ENCODE measurements around the gene MRPL52. TPM values are rescaled to one million over a fixed set of nuclear protein-coding genes. Genes with fewer than 3 reads are reported as not detected.
A peak's percentile ranks its signal among the peaks of the same experiment; 100 is the strongest.

MRPL52 gene
- total RNA-seq, 1 experiment from 2014 or later = 134 TPM

DNA sequence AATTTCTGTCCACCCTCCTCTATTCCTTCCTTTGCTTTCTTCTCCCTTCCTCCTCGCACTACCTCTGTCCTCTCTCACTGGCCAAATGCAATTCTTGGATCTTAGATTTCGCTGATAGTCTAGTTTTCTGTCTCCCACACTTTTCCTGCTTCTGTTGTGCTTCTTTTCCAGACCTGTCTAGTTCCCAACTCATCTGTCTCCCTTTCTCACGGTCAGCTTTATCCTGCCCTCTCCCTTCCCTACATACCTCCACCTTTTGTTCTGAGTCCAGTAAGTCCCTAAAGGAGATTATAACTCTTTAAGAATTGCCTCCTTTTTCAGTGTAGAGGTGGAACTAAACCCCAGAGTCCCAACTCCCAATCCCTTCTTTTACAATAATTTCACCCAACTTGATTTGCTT is 5.8 kb downstream of the MRPL52 start (continued):
- TF ChIP-seq, protein P1, sequence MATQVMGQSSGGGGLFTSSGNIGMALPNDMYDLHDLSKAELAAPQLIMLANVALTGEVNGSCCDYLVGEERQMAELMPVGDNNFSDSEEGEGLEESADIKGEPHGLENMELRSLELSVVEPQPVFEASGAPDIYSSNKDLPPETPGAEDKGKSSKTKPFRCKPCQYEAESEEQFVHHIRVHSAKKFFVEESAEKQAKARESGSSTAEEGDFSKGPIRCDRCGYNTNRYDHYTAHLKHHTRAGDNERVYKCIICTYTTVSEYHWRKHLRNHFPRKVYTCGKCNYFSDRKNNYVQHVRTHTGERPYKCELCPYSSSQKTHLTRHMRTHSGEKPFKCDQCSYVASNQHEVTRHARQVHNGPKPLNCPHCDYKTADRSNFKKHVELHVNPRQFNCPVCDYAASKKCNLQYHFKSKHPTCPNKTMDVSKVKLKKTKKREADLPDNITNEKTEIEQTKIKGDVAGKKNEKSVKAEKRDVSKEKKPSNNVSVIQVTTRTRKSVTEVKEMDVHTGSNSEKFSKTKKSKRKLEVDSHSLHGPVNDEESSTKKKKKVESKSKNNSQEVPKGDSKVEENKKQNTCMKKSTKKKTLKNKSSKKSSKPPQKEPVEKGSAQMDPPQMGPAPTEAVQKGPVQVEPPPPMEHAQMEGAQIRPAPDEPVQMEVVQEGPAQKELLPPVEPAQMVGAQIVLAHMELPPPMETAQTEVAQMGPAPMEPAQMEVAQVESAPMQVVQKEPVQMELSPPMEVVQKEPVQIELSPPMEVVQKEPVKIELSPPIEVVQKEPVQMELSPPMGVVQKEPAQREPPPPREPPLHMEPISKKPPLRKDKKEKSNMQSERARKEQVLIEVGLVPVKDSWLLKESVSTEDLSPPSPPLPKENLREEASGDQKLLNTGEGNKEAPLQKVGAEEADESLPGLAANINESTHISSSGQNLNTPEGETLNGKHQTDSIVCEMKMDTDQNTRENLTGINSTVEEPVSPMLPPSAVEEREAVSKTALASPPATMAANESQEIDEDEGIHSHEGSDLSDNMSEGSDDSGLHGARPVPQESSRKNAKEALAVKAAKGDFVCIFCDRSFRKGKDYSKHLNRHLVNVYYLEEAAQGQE (IDR thresholded peaks at IDR 0.05; ENCODE audit: low read depth) = no peak

DNA sequence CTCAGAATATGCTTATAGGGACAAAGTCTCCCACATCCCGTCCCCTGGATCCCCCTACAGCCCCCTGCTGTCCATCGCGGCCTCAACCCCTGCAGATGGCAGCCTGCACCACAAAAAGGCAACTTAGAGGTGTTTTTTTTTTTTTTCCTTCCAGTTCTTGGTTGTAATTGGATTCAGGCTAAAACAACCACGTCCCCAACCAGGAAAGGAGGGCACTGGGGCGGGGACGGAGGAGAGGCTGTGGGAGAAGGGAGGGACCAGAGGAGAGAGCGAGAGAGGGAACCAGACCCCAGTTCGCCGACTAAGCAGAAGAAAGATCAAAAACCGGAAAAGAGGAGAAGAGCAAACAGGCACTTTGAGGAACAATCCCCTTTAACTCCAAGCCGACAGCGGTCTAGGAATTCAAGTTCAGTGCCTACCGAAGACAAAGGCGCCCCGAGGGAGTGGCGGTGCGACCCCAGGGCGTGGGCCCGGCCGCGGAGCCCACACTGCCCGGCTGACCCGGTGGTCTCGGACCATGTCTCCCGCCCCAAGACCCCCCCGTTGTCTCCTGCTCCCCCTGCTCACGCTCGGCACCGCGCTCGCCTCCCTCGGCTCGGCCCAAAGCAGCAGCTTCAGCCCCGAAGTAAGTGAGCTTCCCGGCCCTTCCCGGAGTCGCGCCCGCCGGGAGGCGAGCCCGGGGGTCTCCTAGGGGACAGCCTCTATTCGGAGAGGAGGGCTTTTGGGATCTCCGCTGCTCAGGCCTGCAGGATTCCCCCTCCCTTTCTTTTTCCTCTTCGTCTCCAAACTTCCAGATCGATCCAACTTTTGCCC is 6.8 kb downstream of the MRPL52 start, which contains the start of gene MMP14:
MMP14 (plus strand) TSS at position 285 of the 813 bp plus-strand sequence; CDS start at position 518, 233 bp downstream.
- H3K9me2 ChIP-seq (ENCODE audit: insufficient read depth) = no peaks in the 10 kb centered on the region
- H3K27me3 ChIP-seq (ENCODE audit: insufficient read depth, low read length) = no peaks in the 10 kb centered on the region
- ChIA-PET CTCF (interaction anchor here (1.0 to 1.3 kb wide), 2 partner anchors 16 to 18 kb away, joined by 3 to 4 read pairs; no protein-coding TSS in a partner anchor), RAD21 (ENCODE audit: low non-redundant PET in 1 of 2, low total read pairs in 2 of 2, uncharacterized antibody in 2 of 2, unreplicated experiment in 2 of 2) (no interaction called here), POLR2A (no interaction called here)
- H3K9me3 ChIP-seq (ENCODE audit: control insufficient read depth in 1 of 2, insufficient read depth in 1 of 2, low read depth in 1 of 2, low read length in 2 of 2) = no peaks in the 10 kb centered on the region
- H3K4me3 ChIP-seq (replicated peaks in 1 of 2; ENCODE audit: low read depth in 1 of 2, low read length in 2 of 2) = peak within 1 kb of the TSS; percentile 56 to 62
- peaks cover 14 to 15% of the 10 kb centered on the region in 2 experiments for H3K36me3 ChIP-seq (ENCODE audit: control insufficient read depth in 1 of 2, insufficient read depth in 2 of 2, low read length in 2 of 2)
- ATAC-seq = peak; percentile 64
- peak within 1 kb of the TSS; percentile 70 for H3K9ac ChIP-seq (ENCODE audit: low read length)
- intact Hi-C loops (cut with micrococcal nuclease) = no loop called here
- peak within 1 kb of the TSS; percentile 61 for H2AFZ ChIP-seq (ENCODE audit: low read depth, low read length, poor library complexity, severe bottlenecking)
- BruUV-seq (replicated peaks) = no TSS peak
- peak within 1 kb of the TSS; percentile 80 for H3K4me2 ChIP-seq (ENCODE audit: low read length)
- TF ChIP-seq EZH2phosphoT487 (IDR thresholded peaks at IDR 0.05; ENCODE audit: borderline replicate concordance) = no peak
- TF ChIP-seq EGR1 (IDR thresholded peaks at IDR 0.05; ENCODE audit: low read depth) = no peak
- TF ChIP-seq, protein P2, sequence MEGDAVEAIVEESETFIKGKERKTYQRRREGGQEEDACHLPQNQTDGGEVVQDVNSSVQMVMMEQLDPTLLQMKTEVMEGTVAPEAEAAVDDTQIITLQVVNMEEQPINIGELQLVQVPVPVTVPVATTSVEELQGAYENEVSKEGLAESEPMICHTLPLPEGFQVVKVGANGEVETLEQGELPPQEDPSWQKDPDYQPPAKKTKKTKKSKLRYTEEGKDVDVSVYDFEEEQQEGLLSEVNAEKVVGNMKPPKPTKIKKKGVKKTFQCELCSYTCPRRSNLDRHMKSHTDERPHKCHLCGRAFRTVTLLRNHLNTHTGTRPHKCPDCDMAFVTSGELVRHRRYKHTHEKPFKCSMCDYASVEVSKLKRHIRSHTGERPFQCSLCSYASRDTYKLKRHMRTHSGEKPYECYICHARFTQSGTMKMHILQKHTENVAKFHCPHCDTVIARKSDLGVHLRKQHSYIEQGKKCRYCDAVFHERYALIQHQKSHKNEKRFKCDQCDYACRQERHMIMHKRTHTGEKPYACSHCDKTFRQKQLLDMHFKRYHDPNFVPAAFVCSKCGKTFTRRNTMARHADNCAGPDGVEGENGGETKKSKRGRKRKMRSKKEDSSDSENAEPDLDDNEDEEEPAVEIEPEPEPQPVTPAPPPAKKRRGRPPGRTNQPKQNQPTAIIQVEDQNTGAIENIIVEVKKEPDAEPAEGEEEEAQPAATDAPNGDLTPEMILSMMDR (IDR thresholded peaks at IDR 0.05 in 2 of 3, conservative IDR thresholded peaks at IDR 0.05 in 1 of 3; ENCODE audit: borderline replicate concordance in 1 of 3, insufficient read depth in 1 of 3, low read depth in 2 of 3, low read length in 2 of 3) = 0 out of 6 replicates have a peak, but pooled peaks of 2 of the 3 experiments have one; percentile 3 to 12
- TF ChIP-seq POLR2AphosphoS5 (IDR thresholded peaks at IDR 0.05; ENCODE audit: low read depth, low read length) = peak; percentile 41; the same call in 1 of the 2 replicates
- TF ChIP-seq, protein P3, sequence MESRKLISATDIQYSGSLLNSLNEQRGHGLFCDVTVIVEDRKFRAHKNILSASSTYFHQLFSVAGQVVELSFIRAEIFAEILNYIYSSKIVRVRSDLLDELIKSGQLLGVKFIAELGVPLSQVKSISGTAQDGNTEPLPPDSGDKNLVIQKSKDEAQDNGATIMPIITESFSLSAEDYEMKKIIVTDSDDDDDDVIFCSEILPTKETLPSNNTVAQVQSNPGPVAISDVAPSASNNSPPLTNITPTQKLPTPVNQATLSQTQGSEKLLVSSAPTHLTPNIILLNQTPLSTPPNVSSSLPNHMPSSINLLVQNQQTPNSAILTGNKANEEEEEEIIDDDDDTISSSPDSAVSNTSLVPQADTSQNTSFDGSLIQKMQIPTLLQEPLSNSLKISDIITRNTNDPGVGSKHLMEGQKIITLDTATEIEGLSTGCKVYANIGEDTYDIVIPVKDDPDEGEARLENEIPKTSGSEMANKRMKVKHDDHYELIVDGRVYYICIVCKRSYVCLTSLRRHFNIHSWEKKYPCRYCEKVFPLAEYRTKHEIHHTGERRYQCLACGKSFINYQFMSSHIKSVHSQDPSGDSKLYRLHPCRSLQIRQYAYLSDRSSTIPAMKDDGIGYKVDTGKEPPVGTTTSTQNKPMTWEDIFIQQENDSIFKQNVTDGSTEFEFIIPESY (IDR thresholded peaks at IDR 0.05; ENCODE audit: extremely low read depth, insufficient replicate concordance, low read length) = no peak
- TF ChIP-seq YY1 (IDR thresholded peaks at IDR 0.05; ENCODE audit: extremely low read depth, insufficient replicate concordance, low read depth, low read length) = no peak
- no peak for TF ChIP-seq SIN3A (IDR thresholded peaks at IDR 0.05; ENCODE audit: low read depth)
- no peaks in the 10 kb centered on the region for H4K20me1 ChIP-seq (ENCODE audit: insufficient read depth)
- peak within 1 kb of the TSS; percentile 48; the same call in 1 of the 2 replicates for H3K27ac ChIP-seq (ENCODE audit: low read depth, low read length)
- no peaks in the 10 kb centered on the region; the same call in 1 of the 2 replicates for H3K79me2 ChIP-seq (ENCODE audit: insufficient read depth, low read length)
- H3K4me1 ChIP-seq (ENCODE audit: control insufficient read depth in 1 of 2, insufficient read depth in 2 of 2, low read length in 2 of 2) = peaks cover 0 to 14% of the 10 kb centered on the region in 2 experiments; a peak in 1 of 4 replicates
- DNase-seq (ENCODE audit: low read depth, low spot score) = no peak
